ENCODE measurements around the gene TBL1XR1.

Gene TBL1XR1

GRCh38 chr3:177197041-177197726 lies at the start of gene TBL1XR1:
Gene TBL1XR1 (minus strand): TSS chr3:177197482. CDS start chr3:177064977, 132,505 bp downstream.
- DNase-seq: peak; percentile 92

- no peak for DNase-seq
Measured at GRCh38 chr3:177245250-177245649, 48.0 kb upstream of the TBL1XR1 start.

GRCh38 chr3:177244606-177245005 lies 47.3 kb upstream of the TBL1XR1 start:
- DNase-seq: no peak

- DNase-seq: no peak
Measured at GRCh38 chr3:177238686-177239216, 41.5 kb upstream of the TBL1XR1 start.

GRCh38 chr3:177237206-177237605 lies 39.9 kb upstream of the TBL1XR1 start:
- DNase-seq: no peak

GRCh38 chr3:177236704-177237103 lies 39.4 kb upstream of the TBL1XR1 start:
- DNase-seq: no peak

GRCh38 chr3:177234121-177234520 lies 36.8 kb upstream of the TBL1XR1 start:
- no peak for DNase-seq

- DNase-seq: no peak
Measured at GRCh38 chr3:177231242-177231641, 34.0 kb upstream of the TBL1XR1 start.

- no peak for DNase-seq
Measured at GRCh38 chr3:177230641-177231040, 33.4 kb upstream of the TBL1XR1 start.

GRCh38 chr3:177229791-177230190 lies 32.5 kb upstream of the TBL1XR1 start:
- no peak for DNase-seq

GRCh38 chr3:177228601-177229190 lies 31.4 kb upstream of the TBL1XR1 start:
- no peak for DNase-seq

GRCh38 chr3:177224414-177224813 lies 27.1 kb upstream of the TBL1XR1 start:
- DNase-seq: no peak

- DNase-seq: no peak
Measured at GRCh38 chr3:177221744-177222143, 24.5 kb upstream of the TBL1XR1 start.

GRCh38 chr3:177220136-177220974 lies 23.1 kb upstream of the TBL1XR1 start:
- no peak for DNase-seq

GRCh38 chr3:177213801-177214535 lies 16.7 kb upstream of the TBL1XR1 start:
- no peak for DNase-seq

GRCh38 chr3:177212756-177213155 lies 15.5 kb upstream of the TBL1XR1 start:
- DNase-seq: no peak

GRCh38 chr3:177212278-177212610 lies 15.0 kb upstream of the TBL1XR1 start:
- DNase-seq: no peak

GRCh38 chr3:177211503-177212277 lies 14.4 kb upstream of the TBL1XR1 start:
- no peak for DNase-seq

GRCh38 chr3:177210744-177211502 lies 13.6 kb upstream of the TBL1XR1 start:
- no peak for DNase-seq

- no peak for DNase-seq
Measured at GRCh38 chr3:177209509-177209908, 12.2 kb upstream of the TBL1XR1 start.

GRCh38 chr3:177208781-177209180 lies 11.5 kb upstream of the TBL1XR1 start:
- DNase-seq: no peak

Measured in NCI-H2171 (cell line).